K562 (cell line): ENCODE measurements around the gene ADGRG1.

Source experiments
- HMBOX1 ChIP-seq: sonication (generic); IDR thresholded peaks from 2 replicates; pipeline ENCODE4 v1.6.1; 2016
- KAT7 ChIP-seq: sonication (generic); formaldehyde crosslinking; IDR thresholded peaks from 2 replicates; pipeline ENCODE4 v1.8.0; 2022; ENCODE audit warnings: missing genetic modification reagents, mild to moderate bottlenecking, borderline replicate concordance
- KLF13 ChIP-seq: fragments of 450-650 bp; IDR thresholded peaks from 2 replicates; pipeline ENCODE4 v1.6.1; 2016; ENCODE audit warnings: missing genetic modification characterization, low read depth, mild to moderate bottlenecking, missing compliant biosample characterization, moderate library complexity, borderline replicate concordance
- MYC ChIP-seq, 2 experiments: fragments of 250-450 bp in 1 of 2; sonication (Bioruptor Pico) in 1 of 2; IDR thresholded peaks; 2 replicates each; pipeline versions ENCODE4 v1.5.1 to v1.6.1; 2012 to 2021; ENCODE audit warnings: low read depth in 2 of 2, borderline replicate concordance in 1 of 2, improper control_type of control experiment in 1 of 2, low read length in 1 of 2, mild to moderate bottlenecking in 1 of 2, moderate library complexity in 1 of 2
- NCOA1 ChIP-seq: fragments of 450-650 bp; IDR thresholded peaks from 2 replicates; pipeline ENCODE4 v1.6.1; 2016; ENCODE audit warnings: low read depth
- POLR2AphosphoS2 ChIP-seq: IDR thresholded peaks from 2 replicates; pipeline ENCODE4 v1.6.1; 2012; ENCODE audit warnings: low read length, improper control_type of control experiment
- RAD21 ChIP-seq, 2 experiments: fragments of 250-450 bp in 1 of 2; fragments of 450-650 bp in 1 of 2; sonication (Bioruptor Pico) in 1 of 2; formaldehyde crosslinking in 1 of 2; IDR thresholded peaks in 1 of 2; conservative IDR thresholded peaks in 1 of 2; 2 replicates each; pipeline versions ENCODE4 v1.4.0 to v1.8.0; 2020 to 2022; ENCODE audit warnings: mild to moderate bottlenecking in 2 of 2, moderate library complexity in 1 of 2
- SMAD4 ChIP-seq: fragments of 250-450 bp; sonication (Bioruptor Pico); conservative IDR thresholded peaks from 2 replicates; pipeline ENCODE4 v1.8.0; 2021; ENCODE audit warnings: inconsistent platforms, mild to moderate bottlenecking, moderate library complexity
- SP1 ChIP-seq: sonication (generic); formaldehyde crosslinking; IDR thresholded peaks from 2 replicates; pipeline ENCODE4 v1.8.1; 2022; ENCODE audit warnings: mild to moderate bottlenecking, missing genetic modification reagents
- SRSF1 ChIP-seq: fragments of 200-400 bp; formaldehyde crosslinking; IDR thresholded peaks from 2 replicates; pipeline ENCODE4 v1.6.1; 2017; ENCODE audit warnings: mild to moderate bottlenecking, low read depth, low read length, moderate library complexity
- TCF7 ChIP-seq: sonication (generic); IDR thresholded peaks from 2 replicates; pipeline ENCODE4 v1.6.1; 2016; ENCODE audit warnings: antibody characterized with exemption, borderline replicate concordance
- USF2 ChIP-seq: sonication (generic); formaldehyde crosslinking; IDR thresholded peaks from 2 replicates; pipeline ENCODE4 v1.5.0; 2020; ENCODE audit warnings: missing genetic modification reagents

GRCh38 chr16:57613514-57613913, 14.9 kb upstream of the ADGRG1 start:
- TF ChIP-seq RAD21 (CRISPR knock-in tag; conservative IDR thresholded peaks at IDR 0.05 in 1 of 2, IDR thresholded peaks at IDR 0.05 in 1 of 2) (no peak), SP1 (no peak), SMAD4 (CRISPR knock-in tag) (no peak), HMBOX1 (no peak), POLR2AphosphoS2 (no peak), USF2 (no peak), NCOA1 (no peak), MYC (IDR thresholded peaks at IDR 0.05; ENCODE audit: low read depth, low read length) (no peak), MYC (CRISPR knock-in tag; IDR thresholded peaks at IDR 0.05; ENCODE audit: borderline replicate concordance, low read depth) (no peak), TCF7 (no peak), KAT7 (CRISPR knock-in tag) (no peak), KLF13 (no peak), SRSF1 (no peak)
